ENCODE measurements around the gene ELAVL3. TPM values are rescaled to one million over a fixed set of nuclear protein-coding genes. Genes with fewer than 3 reads are reported as not detected.

The ELAVL3 gene
- total and polyA plus RNA-seq, 2 experiments from 2014 or later = not detected

DNA sequence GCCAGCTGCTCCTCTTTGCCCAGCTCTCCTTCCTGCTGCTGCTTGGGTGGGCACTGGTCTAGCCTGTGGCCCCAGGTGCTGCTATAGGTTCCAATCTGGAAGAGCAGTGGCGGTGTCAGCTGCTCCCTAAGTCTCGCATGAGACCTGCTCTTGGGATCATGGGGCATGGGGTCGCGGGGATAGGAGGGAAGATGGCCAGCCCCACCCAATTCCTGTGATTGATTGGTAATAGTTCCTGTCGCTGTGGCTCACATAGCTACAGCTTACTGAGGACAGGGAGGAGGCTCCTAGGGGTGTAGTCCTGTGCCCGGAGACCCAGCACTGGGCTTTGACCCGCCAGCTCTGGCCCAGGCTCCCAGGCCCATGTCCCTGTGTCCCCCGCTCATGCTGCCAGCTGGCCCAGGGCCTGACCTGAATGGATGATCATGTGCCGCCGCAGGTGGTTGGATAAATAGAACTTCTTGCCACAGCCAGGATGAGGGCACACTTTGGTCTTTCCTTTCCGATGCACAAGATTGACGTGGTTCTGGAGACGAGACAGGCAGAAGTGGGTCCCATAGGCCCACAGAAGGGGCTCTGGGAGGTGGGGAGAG is 4.5 kb upstream of the ELAVL3 start:
- in situ Hi-C loops (cut with MboI) = no loop called here
- H3K4me3 ChIP-seq = no peak overlapping the region
- H3K4me1 ChIP-seq (ENCODE audit: insufficient read depth) = no peaks in the 10 kb centered on the region
- no peak overlapping the region for H2AFZ ChIP-seq
- H3K27me3 ChIP-seq (replicated peaks; ENCODE audit: insufficient read depth) = peaks cover 18% of the 10 kb centered on the region
- TF ChIP-seq EZH2phosphoT487 (IDR thresholded peaks at IDR 0.05; ENCODE audit: insufficient read depth, low read depth) (no peak), EZH2 (IDR thresholded peaks at IDR 0.05; ENCODE audit: insufficient read depth, poor library complexity, severe bottlenecking) (no peak)
- no peaks in the 10 kb centered on the region for H3K79me2 ChIP-seq (ENCODE audit: insufficient read depth)
- H3K9me3 ChIP-seq (ENCODE audit: low read depth) = no peaks in the 10 kb centered on the region
- 90 to 91% methylated on average over 13 of the region's 13 CpGs for WGBS, 2 experiments (ENCODE audit: low coverage in 1 of 2, low lambda C conversion rate in 2 of 2, missing lambda C conversion rate in 2 of 2)
- H3K9me2 ChIP-seq (ENCODE audit: insufficient read depth) = no peaks in the 10 kb centered on the region
- no peak overlapping the region for H3K4me2 ChIP-seq (ENCODE audit: unreplicated experiment)
- H3K9ac ChIP-seq = no peak overlapping the region
- no peaks in the 10 kb centered on the region for H3F3A ChIP-seq (ENCODE audit: insufficient read depth)
- no peaks in the 10 kb centered on the region for H4K20me1 ChIP-seq (ENCODE audit: insufficient read depth)
- H3K27ac ChIP-seq = no peak overlapping the region
- no peak for DNase-seq
- H3K36me3 ChIP-seq (ENCODE audit: low read depth) = no peaks in the 10 kb centered on the region

DNA sequence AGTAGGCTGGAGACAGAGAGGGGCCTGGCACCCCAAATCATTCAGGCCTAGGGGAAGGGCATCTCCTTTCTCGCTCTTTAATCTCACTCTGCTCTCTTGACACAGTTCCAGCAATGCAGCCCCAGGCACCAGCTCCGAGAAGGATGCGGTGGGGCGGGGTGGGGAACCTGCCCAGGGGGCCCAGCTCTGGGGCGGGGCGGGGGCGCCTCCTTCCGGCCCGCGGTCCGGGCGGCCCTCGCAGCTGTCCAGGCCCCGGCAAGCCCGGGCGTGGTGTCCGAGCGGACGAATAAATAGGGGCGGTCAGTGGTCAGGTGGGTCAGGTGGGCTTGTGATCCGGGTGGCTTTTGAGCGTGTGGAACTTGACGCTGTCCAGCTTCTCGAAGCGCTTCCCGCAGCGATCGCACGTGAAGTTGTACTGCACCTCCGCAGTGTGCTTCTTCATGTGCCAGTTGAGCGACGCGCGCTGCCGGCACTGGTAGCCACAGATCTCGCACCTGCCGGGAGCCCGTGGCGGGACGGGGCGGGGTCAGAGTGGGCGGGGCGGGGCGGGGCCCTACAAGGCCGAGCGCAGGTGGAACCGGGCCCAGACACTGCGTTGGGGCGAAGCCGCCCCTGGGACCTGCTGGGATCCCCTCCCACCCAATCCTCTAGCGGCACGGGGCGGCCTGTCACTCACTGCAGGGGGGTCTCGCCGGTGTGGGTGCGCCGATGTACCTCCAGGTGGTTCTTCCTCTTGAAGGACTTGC is 2.7 kb upstream of the ELAVL3 start:
- DNase-seq = no peak
- no peaks in the 10 kb centered on the region for H3K79me2 ChIP-seq (ENCODE audit: insufficient read depth)

DNA sequence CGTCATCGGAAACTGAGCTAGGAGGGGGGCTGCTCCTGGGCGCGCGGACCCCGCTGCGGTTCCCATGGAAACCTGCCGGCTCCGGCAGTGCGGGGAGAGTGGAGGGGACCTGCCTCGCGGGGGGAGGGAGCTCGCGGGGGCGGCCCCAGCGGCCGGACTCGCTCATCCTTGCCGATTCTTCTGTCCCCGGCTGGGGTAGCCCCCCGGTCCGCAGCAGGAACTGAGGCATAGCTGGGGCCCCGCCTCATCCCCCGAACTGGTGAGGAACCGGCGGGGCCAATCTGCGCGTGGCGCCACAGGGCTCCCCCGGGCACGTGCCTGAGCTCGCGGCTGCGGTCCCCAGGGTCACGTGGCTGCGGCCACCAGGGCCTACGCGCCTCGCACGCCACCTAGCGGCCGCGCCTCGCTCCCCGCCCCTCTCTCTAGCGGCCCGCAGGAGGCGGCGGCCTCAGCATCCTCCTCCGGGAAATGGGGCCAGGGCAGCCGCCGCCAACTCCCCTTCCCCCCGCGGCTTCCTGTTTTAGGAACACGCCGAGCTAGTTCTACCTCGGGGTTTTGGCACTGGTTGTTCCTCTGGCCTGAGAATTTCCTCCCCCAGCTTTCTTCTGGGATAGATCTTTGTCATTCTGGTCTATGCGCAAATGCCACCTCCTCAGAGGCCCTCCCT is 1.7 kb upstream of the ELAVL3 start:
- no peak for TF ChIP-seq EZH2phosphoT487 (IDR thresholded peaks at IDR 0.05; ENCODE audit: insufficient read depth, low read depth)
- no peak for TF ChIP-seq EZH2 (IDR thresholded peaks at IDR 0.05; ENCODE audit: insufficient read depth, poor library complexity, severe bottlenecking)
- Histone ChIP-seq H3K9me2 (ENCODE audit: insufficient read depth) (no peaks in the 10 kb centered on the region), H3K9ac (peak overlapping the region; percentile 57), H3F3A (ENCODE audit: insufficient read depth) (no peaks in the 10 kb centered on the region), H3K27ac (no peak overlapping the region), H3K27me3 (replicated peaks; ENCODE audit: insufficient read depth) (peaks cover 25% of the 10 kb centered on the region), H4K20me1 (ENCODE audit: insufficient read depth) (no peaks in the 10 kb centered on the region), H3K79me2 (ENCODE audit: insufficient read depth) (no peaks in the 10 kb centered on the region), H3K4me1 (ENCODE audit: insufficient read depth) (no peaks in the 10 kb centered on the region), H3K4me3 (peak overlapping the region; percentile 63), H2AFZ (peak overlapping the region; percentile 65), H3K4me2 (ENCODE audit: unreplicated experiment) (peak overlapping the region; percentile 68), H3K36me3 (ENCODE audit: low read depth) (no peaks in the 10 kb centered on the region), H3K9me3 (ENCODE audit: low read depth) (no peaks in the 10 kb centered on the region)
- in situ Hi-C loops (cut with MboI) = no loop called here
- 5 to 6% methylated on average over 35 to 41 of the region's 58 CpGs for WGBS, 2 experiments (ENCODE audit: low coverage in 1 of 2, low lambda C conversion rate in 2 of 2, missing lambda C conversion rate in 2 of 2)
- peak; percentile 91 for DNase-seq

More for the DNA sequence above, 2.7 kb upstream of the ELAVL3 start:
- Histone ChIP-seq H3K9me2 (ENCODE audit: insufficient read depth) (no peaks in the 10 kb centered on the region), H3K4me3 (no peak overlapping the region), H3F3A (ENCODE audit: insufficient read depth) (no peaks in the 10 kb centered on the region), H4K20me1 (ENCODE audit: insufficient read depth) (no peaks in the 10 kb centered on the region), H2AFZ (no peak overlapping the region), H3K4me2 (ENCODE audit: unreplicated experiment) (no peak overlapping the region), H3K27me3 (replicated peaks; ENCODE audit: insufficient read depth) (peaks cover 25% of the 10 kb centered on the region), H3K4me1 (ENCODE audit: insufficient read depth) (no peaks in the 10 kb centered on the region), H3K9me3 (ENCODE audit: low read depth) (no peaks in the 10 kb centered on the region), H3K27ac (no peak overlapping the region), H3K9ac (no peak overlapping the region), H3K36me3 (ENCODE audit: low read depth) (no peaks in the 10 kb centered on the region)
- TF ChIP-seq EZH2phosphoT487 (IDR thresholded peaks at IDR 0.05; ENCODE audit: insufficient read depth, low read depth) = no peak
- TF ChIP-seq EZH2 (IDR thresholded peaks at IDR 0.05; ENCODE audit: insufficient read depth, poor library complexity, severe bottlenecking) = no peak
- WGBS, 2 experiments (ENCODE audit: low coverage in 1 of 2, low lambda C conversion rate in 2 of 2, missing lambda C conversion rate in 2 of 2) = 73 to 88% methylated on average over 13 to 55 of the region's 57 CpGs
- in situ Hi-C loops (cut with MboI) = no loop called here

DNA sequence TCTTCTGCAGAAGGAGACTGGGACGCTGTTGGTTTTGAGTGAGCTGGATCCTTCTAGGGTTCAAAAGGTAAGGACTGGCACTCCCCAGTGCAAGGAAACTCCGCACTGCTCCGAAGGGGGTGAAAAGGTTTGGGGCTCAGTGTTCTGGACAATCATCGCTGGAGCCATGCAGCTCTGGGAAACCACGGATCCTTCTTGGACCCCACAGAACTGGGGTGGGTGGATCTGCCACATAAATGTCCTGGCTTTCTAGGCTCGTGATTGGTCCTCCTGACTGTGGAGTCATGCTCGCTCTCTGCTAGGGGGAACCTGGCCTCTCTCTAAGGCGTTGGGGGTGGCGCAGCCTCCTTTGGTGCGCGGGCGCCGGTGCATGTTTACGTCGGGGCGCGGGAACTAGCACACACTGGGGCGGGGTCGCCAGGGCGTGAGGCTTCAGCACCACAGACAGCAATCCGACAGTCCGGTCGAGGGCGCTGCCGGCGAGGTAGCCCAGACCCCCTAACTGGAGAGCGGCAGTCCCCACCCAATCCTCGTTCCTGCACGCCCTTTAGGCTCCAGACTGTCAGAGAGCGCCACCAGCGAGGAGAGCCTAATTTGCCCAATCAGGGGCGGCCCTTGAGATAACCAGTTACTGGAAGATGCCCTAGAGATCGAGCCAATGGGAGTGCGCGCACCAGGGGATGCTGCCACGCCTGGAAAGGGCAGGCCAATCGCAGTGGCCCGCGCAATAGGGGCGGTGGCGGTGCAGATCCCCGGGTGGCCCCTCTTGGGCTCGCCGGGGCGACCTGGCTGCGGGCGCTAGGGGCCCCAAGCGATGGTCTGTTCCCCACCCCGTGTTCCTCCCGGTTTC is 913 bp upstream of the ELAVL3 start:
- peaks cover 25% of the 10 kb centered on the region for H3K27me3 ChIP-seq (replicated peaks; ENCODE audit: insufficient read depth)

More for the DNA sequence above, 913 bp upstream of the ELAVL3 start:
- in situ Hi-C loops (cut with MboI) = no loop called here
- no peaks in the 10 kb centered on the region for H3K79me2 ChIP-seq (ENCODE audit: insufficient read depth)
- H3K4me1 ChIP-seq (ENCODE audit: insufficient read depth) = no peaks in the 10 kb centered on the region
- H3K9me2 ChIP-seq (ENCODE audit: insufficient read depth) = no peaks in the 10 kb centered on the region
- H3K9me3 ChIP-seq (ENCODE audit: low read depth) = no peaks in the 10 kb centered on the region
- H3K36me3 ChIP-seq (ENCODE audit: low read depth) = no peaks in the 10 kb centered on the region
- WGBS, 2 experiments (ENCODE audit: low coverage in 1 of 2, low lambda C conversion rate in 2 of 2, missing lambda C conversion rate in 2 of 2) = 5 to 7% methylated on average over 43 to 50 of the region's 50 CpGs
- DNase-seq = peak; percentile 89
- H3K4me3 ChIP-seq = peak overlapping the region; percentile 63
- H3F3A ChIP-seq (ENCODE audit: insufficient read depth) = no peaks in the 10 kb centered on the region
- peak overlapping the region; percentile 65 for H2AFZ ChIP-seq
- H3K9ac ChIP-seq = peak overlapping the region; percentile 57
- H3K4me2 ChIP-seq (ENCODE audit: unreplicated experiment) = peak overlapping the region; percentile 68
- no peak overlapping the region for H3K27ac ChIP-seq
- TF ChIP-seq EZH2 (IDR thresholded peaks at IDR 0.05; ENCODE audit: insufficient read depth, poor library complexity, severe bottlenecking) = no peak
- peak; percentile 78 for TF ChIP-seq EZH2phosphoT487 (IDR thresholded peaks at IDR 0.05; ENCODE audit: insufficient read depth, low read depth)
- no peaks in the 10 kb centered on the region for H4K20me1 ChIP-seq (ENCODE audit: insufficient read depth)

Measured in GM23248 (cell line).